Measurements from ENCODE around the gene PITX1.

Gene PITX1

GRCh38 chr5:135047347-135047695 is 13.3 kb upstream of the PITX1 start:
- TF ChIP-seq ZFP30 (CRISPR knock-in tag; IDR thresholded peaks at IDR 0.05) (no peak), PATZ1 (CRISPR knock-in tag; IDR thresholded peaks at IDR 0.05; ENCODE audit: borderline replicate concordance) (no peak), RARB (CRISPR knock-in tag; IDR thresholded peaks at IDR 0.05) (no peak), POU6F1 (CRISPR knock-in tag; IDR thresholded peaks at IDR 0.05; ENCODE audit: borderline replicate concordance, low read depth) (no peak), ZC3H10 (CRISPR knock-in tag; IDR thresholded peaks at IDR 0.05) (no peak), ZNF565 (CRISPR knock-in tag; conservative IDR thresholded peaks at IDR 0.05; ENCODE audit: low read depth) (no peak), CSRNP3 (CRISPR knock-in tag; IDR thresholded peaks at IDR 0.05) (no peak), TSHZ2 (CRISPR knock-in tag; IDR thresholded peaks at IDR 0.05) (no peak), BACH2 (CRISPR knock-in tag; IDR thresholded peaks at IDR 0.05; ENCODE audit: borderline replicate concordance) (no peak), ZFP3 (CRISPR knock-in tag; IDR thresholded peaks at IDR 0.05) (no peak), TOX (CRISPR knock-in tag; IDR thresholded peaks at IDR 0.05; ENCODE audit: borderline replicate concordance) (no peak), ARNTL (CRISPR knock-in tag; IDR thresholded peaks at IDR 0.05; ENCODE audit: borderline replicate concordance, low read depth) (no peak), SNAI2 (CRISPR knock-in tag; IDR thresholded peaks at IDR 0.05) (no peak), ESRRG (CRISPR knock-in tag; IDR thresholded peaks at IDR 0.05) (no peak), ZNF70 (CRISPR knock-in tag; IDR thresholded peaks at IDR 0.05) (no peak), ZNF8 (CRISPR knock-in tag; IDR thresholded peaks at IDR 0.05) (no peak), GLIS3 (CRISPR knock-in tag; IDR thresholded peaks at IDR 0.05) (no peak), CREB5 (CRISPR knock-in tag; IDR thresholded peaks at IDR 0.05; ENCODE audit: low read depth) (no peak), CSDC2 (CRISPR knock-in tag; IDR thresholded peaks at IDR 0.05) (no peak)
- no peak for ATAC-seq

- no peak for TF ChIP-seq BACH2 (CRISPR knock-in tag; IDR thresholded peaks at IDR 0.05; ENCODE audit: borderline replicate concordance)
- no peak for TF ChIP-seq ZC3H10 (CRISPR knock-in tag; IDR thresholded peaks at IDR 0.05)
- no peak for TF ChIP-seq ZFP30 (CRISPR knock-in tag; IDR thresholded peaks at IDR 0.05)
- TF ChIP-seq ARNTL (CRISPR knock-in tag; IDR thresholded peaks at IDR 0.05; ENCODE audit: borderline replicate concordance, low read depth) = no peak
- no peak for TF ChIP-seq TSHZ2 (CRISPR knock-in tag; IDR thresholded peaks at IDR 0.05)
- no peak for TF ChIP-seq CREB5 (CRISPR knock-in tag; IDR thresholded peaks at IDR 0.05; ENCODE audit: low read depth)
- TF ChIP-seq PPARA (CRISPR knock-in tag; IDR thresholded peaks at IDR 0.05; ENCODE audit: borderline replicate concordance) = no peak
- TF ChIP-seq ZNF8 (CRISPR knock-in tag; IDR thresholded peaks at IDR 0.05) = no peak
- no peak for ATAC-seq
These were observed 12.8 kb upstream of the PITX1 start for GRCh38 chr5:135046661-135047346.
